ENCODE measurements around the gene KCTD3.

The KCTD3 gene

DNA sequence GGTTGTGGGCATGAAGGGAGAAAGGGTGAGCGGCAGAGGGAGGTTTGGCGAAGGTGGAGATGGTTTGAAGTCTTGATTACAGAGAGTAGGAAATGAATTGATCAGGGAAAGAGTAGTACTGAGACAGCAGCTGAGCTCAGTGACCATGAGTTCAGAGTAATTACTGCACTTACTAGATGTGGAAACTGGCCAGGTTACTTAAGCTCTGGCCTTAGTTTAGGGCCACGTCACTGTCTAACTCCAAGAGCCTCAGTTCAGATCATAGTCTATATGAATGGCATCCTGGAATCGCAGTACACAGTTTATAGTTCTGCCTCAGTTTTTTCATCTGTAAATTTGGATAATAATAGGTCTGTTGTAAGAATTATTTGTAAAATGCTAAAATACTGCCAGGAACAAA lies 78.1 kb downstream of the KCTD3 start:
- H3K4me3 ChIP-seq (ENCODE audit: control insufficient read depth, low read depth, low read length), result no peak overlapping the region
- DNase-seq (ENCODE audit: low read depth), result no peak
- TF ChIP-seq, protein P1, sequence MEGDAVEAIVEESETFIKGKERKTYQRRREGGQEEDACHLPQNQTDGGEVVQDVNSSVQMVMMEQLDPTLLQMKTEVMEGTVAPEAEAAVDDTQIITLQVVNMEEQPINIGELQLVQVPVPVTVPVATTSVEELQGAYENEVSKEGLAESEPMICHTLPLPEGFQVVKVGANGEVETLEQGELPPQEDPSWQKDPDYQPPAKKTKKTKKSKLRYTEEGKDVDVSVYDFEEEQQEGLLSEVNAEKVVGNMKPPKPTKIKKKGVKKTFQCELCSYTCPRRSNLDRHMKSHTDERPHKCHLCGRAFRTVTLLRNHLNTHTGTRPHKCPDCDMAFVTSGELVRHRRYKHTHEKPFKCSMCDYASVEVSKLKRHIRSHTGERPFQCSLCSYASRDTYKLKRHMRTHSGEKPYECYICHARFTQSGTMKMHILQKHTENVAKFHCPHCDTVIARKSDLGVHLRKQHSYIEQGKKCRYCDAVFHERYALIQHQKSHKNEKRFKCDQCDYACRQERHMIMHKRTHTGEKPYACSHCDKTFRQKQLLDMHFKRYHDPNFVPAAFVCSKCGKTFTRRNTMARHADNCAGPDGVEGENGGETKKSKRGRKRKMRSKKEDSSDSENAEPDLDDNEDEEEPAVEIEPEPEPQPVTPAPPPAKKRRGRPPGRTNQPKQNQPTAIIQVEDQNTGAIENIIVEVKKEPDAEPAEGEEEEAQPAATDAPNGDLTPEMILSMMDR (IDR thresholded peaks at IDR 0.05; ENCODE audit: control insufficient read depth, insufficient read depth, low read depth, low read length, missing control alignments), result no peak

DNA sequence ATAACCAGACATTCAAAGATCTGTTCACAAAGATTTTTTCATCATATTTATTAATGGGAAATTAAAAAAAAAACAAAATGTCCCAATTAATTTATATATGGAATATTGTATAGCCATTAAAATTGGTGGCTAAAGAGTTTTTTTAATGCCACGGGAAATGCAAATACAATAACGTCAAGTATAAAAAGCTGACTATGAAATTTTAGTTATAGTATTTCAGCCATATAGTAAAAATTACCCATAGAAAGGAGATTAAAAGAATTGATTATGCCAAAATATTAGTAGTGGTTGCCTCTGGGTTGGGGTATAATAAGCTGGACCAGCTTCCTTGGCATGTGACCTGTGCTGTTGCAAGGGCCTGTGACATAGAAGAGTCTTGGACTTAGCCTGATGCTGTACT lies 78.8 kb downstream of the KCTD3 start:
- TF ChIP-seq, protein P1 (IDR thresholded peaks at IDR 0.05; ENCODE audit: control insufficient read depth, insufficient read depth, low read depth, low read length, missing control alignments), result no peak
- no peak for DNase-seq (ENCODE audit: low read depth)
- no peak overlapping the region for H3K4me3 ChIP-seq (ENCODE audit: control insufficient read depth, low read depth, low read length)

GRCh38 chr1:215647738-215648137 lies 80.6 kb downstream of the KCTD3 start:
- no peak overlapping the region for H3K4me3 ChIP-seq (ENCODE audit: control insufficient read depth, low read depth, low read length)
- TF ChIP-seq, protein P1 (IDR thresholded peaks at IDR 0.05; ENCODE audit: control insufficient read depth, insufficient read depth, low read depth, low read length, missing control alignments), result no peak
- no peak for DNase-seq (ENCODE audit: low read depth)

- H3K4me3 ChIP-seq (ENCODE audit: control insufficient read depth, low read depth, low read length), result no peak overlapping the region
- TF ChIP-seq, protein P1 (IDR thresholded peaks at IDR 0.05; ENCODE audit: control insufficient read depth, insufficient read depth, low read depth, low read length, missing control alignments), result no peak
- no peak for DNase-seq (ENCODE audit: low read depth)
These were observed 81.9 kb downstream of the KCTD3 start for GRCh38 chr1:215648957-215649356.

GRCh38 chr1:215650446-215651149 lies 83.5 kb downstream of the KCTD3 start:
- DNase-seq (ENCODE audit: low read depth), result no peak
- TF ChIP-seq, protein P1 (IDR thresholded peaks at IDR 0.05; ENCODE audit: control insufficient read depth, insufficient read depth, low read depth, low read length, missing control alignments), result no peak
- H3K4me3 ChIP-seq (ENCODE audit: control insufficient read depth, low read depth, low read length), result no peak overlapping the region

- TF ChIP-seq, protein P1 (IDR thresholded peaks at IDR 0.05; ENCODE audit: control insufficient read depth, insufficient read depth, low read depth, low read length, missing control alignments), result no peak
- H3K4me3 ChIP-seq (ENCODE audit: control insufficient read depth, low read depth, low read length), result no peak overlapping the region
- no peak for DNase-seq (ENCODE audit: low read depth)
These were observed 84.8 kb downstream of the KCTD3 start for GRCh38 chr1:215651867-215652266.
